Raji (cell line): Measurements from ENCODE around the gene SND1.

ENCODE experiments used
- POLR2A ChIP-seq: IDR thresholded peaks from 2 replicates; pipeline ENCODE4 v1.6.1; 2011; ENCODE audit warnings: low read depth, low read length, control low read depth; ENCODE audit not compliant: insufficient read depth

The SND1 gene

DNA sequence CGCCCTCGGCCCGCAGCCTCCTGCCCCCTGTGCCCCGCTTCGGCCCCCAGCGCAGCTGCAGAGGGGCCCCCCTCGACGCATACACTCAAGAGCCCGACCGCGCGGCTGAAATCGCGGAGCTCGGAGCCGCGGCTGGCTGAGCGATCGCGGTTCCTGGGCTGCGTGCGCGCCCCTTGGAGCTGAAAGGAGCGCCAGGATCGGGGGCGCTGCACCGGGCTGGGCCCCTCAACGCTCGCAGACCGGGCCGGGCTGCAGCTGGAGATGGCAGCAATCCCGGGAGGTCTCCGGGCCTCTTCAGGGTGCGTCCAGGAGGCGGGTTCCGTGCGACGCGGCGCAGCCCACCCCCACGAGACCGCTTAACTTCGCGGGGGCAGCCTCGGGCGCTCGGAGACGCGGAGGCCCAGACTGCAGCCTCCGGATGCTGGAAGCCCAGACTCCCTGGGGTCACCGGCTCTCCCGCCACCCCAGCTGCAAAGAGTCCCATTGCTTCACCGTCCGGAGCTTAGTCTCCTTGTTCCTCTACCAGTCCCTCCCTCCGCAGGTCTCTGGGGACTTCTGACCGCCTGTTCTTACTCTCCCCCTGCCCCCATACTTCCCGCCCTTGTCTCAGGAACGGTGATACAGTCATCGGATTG is 452.2 kb downstream of the SND1 start:
- no peak for TF ChIP-seq POLR2A

DNA sequence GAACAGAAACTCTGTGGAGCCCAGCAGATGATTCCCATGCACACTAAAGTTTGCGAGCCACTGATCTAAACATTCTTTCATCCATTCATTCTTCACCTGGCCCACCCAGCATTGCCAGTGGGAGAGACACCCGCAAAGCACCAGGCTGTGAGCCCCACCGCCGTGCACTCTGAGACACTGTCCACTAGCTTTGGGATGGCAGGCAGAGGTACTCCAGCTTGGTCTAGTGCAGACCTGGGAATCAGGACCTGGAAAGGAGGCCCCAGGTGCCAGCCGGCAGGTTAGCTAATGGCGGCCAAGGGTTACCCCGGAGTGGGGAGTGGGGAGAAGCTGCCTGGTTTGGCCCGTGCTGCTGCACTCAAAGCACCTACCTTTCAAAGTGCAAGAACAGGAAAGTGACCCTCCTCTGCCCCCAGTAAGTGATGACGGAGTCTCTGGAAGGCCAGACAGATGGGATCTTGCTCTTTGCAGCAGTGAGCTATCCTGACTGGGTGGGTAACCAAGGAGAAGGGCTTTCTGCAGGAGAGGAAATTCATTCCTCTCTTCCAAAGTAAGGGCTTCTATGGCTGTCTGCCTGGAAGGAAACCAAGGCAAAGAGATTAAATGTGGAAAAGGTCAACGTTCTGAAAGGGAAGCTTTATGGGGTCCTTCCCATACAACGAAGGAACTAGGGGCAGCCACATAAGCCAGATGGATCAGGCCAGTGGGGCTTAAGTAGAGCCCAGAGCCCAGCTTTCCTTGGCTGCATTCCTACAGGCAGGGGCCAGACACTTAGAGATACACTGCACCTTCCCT is 453.4 kb downstream of the SND1 start:
- TF ChIP-seq POLR2A, result no peak

DNA sequence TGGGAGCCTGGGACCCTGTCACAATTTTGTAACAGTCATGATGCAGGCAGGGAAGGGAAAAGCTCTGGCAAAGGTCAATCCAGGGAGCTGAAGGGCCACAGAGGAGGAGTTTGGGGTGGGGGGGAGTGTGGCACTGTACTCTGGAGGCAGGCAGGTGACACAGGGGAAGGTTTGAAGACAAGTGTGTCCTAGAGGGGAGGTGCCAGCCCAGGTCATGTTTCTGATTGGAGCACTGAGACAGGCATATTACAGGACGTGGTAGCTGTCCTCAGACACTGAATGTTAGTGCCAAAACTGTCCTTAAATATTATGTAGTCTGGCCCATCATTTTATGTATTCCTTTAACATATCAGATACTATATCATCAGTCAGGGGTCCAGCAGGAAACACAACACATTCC is 454.8 kb downstream of the SND1 start:
- no peak for TF ChIP-seq POLR2A

DNA sequence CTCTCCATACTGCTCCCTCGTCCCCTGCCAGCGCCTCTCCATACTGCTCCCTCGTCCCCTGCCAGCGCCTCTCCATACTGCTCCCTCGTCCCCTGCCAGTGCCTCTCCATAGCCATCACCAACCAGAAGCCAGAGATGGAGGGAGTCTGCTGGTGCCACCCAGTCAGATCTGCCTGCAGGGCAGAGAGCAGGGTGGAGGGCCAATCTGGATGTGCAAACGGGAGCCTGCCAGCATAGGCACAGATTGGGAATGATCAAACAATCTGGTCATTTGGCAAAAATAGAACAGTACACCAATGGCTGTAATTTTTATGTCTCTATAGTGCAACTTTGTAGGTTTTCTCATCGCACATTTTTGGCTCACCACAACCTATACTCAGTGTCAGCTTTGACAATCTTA is 456.1 kb downstream of the SND1 start:
- TF ChIP-seq POLR2A, result no peak

DNA sequence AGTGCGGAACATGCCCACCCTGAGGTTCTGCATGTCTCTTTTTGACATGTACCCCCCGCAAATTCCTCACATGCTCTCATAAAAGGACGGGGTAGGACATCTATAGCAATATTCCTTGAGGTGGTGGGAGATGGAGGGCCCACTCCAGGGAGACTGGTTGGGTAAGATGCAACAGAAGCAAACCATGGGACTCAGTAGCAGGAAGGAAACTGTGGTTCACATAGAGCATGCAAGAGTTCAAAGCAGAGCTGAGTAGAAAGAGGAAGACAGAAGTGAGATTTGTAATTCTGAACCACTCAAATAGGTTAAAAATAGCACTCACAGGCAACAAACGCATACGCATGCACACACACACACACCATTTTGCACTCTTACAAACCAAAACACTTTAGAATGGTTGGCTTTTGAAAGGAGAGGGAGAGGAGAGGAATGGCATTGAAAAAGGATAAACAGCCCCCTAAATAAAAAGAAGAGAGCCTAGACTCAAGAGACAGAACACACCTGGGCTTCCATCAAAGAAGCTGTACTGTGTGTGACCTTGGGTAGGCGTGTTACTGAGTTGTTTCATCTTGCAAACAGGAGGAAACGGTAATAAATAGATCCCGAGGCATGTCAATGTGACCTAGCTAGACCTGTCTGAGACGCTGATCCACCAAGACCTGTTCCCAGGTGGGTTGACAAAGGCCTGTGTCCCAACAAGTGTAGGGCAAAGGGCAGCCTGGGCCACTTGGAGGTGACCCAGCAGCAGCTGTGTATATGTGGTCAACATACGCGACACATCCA is 456.8 kb downstream of the SND1 start:
- no peak for TF ChIP-seq POLR2A

DNA sequence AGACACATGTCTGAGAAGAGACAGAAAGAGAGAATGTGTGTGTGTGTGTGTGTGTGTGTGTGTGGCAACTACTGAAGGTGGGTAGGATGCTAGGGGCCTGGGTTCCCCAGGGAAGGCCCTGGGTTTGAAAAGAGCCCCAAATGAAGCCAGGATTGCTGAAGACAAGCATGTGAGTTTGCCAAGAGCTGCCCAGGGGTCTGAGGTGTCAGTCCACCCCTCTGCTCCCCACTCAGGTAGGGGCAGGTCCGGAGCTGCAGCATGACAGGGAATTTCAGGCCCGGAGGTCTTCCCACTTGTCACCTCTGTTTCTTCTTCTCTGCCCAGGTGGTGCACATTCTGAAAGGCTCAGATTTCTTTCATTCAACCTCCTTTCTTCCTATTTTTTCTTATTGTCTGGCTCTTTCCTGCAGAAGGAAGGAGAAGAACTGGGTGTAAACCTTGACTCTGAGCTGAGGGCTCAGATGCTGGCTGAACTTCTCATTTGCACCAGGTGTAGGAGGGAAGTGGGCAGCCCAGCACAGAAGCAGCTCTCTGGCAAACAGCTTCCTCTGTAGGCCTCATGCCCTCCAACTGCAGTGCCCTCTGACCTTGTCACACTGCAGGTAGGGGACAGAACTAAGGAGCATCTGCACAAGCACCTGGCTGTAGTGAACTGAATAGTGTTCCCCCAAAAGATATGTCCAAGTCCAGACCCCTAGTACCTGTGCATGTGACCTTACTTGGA is 458.8 kb downstream of the SND1 start:
- no peak for TF ChIP-seq POLR2A

DNA sequence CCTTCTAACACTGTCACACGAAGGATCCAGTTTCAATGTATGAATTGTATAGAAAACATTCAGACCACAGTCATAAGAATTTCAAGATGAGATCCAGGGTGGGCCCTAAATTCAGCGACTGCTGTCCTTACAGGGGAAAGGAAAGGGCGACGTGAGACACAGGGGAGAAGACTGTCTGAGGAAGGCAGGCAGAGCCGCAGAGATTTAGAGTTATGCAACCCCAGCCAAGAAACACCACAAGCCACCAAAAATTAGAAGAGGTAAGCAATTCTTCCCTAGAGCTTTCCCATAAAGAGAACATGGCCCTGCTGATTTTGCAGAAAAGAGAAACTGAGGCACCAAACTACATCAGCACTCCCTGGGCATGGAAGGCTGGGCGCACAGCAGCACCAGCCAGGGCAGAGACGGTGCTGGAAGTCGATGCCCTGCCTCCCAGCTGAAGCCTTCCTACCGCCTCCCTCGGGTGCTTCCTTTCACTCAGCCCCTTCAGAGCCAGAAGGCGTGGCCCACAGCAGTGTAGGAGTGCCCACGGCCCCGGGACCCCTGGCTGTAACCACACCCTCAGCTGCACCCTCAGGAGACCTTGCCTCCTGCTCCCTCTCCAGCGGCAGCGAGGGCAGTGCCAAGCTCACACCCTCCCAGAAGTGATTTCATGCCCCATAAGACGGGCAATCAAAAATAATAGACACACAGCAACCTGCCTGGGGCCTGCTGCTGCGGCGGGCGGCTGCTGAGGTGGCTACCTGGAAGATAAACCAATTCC is 460.2 kb downstream of the SND1 start:
- no peak for TF ChIP-seq POLR2A

DNA sequence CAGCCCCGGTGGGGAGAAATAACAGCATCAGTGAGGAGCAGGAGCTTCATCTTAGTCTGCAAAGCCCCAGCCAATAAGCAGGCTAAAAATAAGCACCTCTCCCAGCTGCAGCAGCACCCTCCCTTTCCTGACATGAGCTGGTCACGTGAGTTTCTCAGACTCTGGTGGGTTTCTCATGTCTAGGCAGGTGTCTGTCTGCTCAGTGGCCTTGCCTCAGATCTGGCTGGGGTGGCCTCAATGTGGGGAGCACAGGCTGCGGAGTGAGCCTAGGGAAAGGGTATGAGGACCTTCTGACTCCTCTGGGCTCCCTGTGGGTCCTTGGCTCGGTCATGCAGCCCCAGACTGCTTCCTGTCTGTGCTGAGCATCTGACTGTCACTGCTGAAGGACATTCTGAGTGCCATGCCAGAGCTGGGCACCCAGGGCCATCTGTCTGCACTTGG is 460.8 kb downstream of the SND1 start:
- TF ChIP-seq POLR2A, result no peak

DNA sequence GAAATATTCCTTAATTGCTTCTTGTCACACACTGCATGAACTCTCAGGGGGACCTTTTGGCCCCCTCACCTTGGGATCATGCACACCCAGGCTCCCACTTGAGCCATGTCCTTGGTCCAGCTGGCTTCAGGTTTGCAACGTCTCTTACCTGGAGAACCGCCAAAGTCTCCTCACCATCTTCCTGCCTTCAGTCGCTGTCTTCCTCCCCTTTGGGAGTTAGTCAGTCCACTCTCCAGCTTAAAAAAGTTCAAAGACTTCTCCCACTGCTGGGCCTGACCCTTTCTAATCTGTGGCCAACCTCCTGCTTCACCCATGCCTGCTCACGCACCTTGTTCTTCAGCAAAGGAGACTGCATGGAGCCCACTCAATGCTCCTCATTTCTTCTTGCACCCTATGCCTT is 461.8 kb downstream of the SND1 start:
- no peak for TF ChIP-seq POLR2A

DNA sequence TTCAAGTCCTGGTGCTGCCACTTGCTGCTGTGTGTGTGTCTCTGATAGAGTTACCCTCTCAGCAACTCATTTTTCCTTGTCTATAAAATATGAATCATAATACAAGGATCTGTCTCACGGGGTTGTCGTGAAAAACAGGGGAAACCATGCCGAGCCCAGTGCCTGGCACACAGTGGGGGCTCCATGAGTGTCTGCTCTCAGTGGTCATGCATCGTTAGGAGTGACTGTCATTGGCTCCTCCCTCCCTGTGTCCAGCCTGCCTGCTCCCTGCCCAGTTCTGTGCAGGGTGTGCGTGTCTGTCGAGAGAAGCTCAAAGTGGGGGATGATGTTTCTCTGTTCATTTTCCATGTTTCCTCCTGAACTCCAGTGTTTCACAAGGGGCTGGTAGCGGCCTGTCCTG is 462.8 kb downstream of the SND1 start:
- TF ChIP-seq POLR2A, result no peak

DNA sequence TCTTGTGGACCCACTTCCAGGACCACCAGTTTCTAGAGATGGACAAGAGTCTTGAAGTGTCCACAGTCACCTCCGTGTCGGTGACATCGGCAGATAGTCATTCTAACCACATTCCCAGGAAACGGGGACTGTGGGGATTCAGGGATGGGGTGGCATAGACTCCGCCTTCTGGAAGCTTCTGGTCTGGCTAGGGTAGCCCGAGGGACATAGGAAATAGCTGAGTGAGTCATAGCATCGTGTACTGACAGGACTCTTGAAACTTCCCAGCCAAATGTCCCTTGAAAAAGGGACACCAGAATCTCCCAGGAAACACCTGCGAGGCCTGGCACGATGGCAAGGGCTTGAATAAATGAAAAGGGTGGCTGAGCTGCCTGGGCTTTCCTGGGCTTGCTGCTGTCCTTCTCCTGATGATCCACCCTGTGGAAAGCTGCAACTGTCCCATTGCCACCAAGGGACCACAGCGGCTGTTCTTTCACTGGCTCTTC is 463.4 kb downstream of the SND1 start:
- no peak for TF ChIP-seq POLR2A

DNA sequence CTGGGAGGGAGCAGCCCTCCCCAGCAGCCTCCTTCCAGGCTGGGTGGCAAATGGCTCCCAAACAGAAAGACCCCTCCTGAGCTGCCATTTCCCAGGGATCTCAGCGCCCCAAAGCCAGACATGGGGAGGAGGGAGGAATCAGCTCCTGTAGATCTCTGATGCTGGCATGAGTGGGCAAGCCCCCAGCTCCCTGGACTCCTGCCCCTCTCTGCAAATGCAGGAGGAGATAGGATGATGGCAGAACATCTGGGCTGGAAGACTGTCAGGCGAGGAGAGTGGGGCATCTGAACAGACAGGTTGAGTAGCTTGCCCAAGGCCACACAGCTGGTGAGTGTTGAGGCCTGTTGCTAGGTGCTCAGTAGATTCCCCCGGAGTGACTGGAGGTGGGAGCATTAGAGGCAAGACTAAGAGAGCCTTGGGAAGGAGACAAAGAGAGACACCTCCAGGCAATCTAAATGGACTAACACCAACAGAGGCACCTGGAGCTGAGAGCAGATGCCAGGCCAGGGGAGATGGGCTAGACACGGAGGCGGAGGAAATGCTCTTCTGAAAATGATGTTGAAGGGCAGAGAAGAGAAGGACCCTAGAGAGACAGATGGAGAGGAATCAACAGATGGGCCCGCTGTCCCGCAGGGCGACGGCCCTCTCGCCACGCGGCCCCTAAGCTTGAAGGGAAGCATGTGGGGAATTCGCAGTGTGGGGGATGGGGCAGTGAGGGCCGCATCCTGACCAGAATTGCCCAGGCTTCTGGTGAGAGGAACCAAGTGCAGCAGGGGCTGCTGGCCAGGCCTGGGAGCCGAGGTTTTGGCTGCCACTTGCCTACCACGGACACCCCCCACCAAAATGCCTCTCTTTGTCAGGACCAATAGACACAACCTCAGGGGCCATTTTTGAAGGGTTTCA is 464.1 kb downstream of the SND1 start:
- TF ChIP-seq POLR2A, result no peak

DNA sequence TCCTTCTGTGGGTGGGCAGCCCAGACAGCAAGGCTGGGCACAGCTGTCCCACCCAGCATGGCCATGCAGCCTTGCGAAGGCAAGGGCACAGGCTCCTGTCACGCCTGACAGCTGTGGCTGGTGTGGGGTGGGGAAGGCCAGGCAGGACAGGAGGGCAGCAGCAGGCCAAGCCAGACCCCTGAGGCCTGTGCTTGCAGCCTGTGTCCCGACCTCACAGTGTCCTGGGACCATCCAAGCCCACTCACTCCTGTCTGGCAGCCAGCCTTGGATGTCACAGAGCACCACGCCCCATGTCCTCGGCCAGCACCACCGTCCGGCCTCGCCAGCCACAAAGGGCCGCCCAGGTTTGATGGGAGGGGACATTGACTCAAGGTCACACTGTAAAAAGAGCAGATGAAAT is 464.7 kb downstream of the SND1 start:
- no peak for TF ChIP-seq POLR2A
